Measurements from ENCODE around the gene HSD17B2. TPM values are rescaled to one million over a fixed set of nuclear protein-coding genes. Genes with fewer than 3 reads are reported as not detected.
"Not testable (repeated sequence)": the region's sequence is repeated elsewhere in the genome, so short reads cannot be mapped to it uniquely, and the experiment has no call there.

HSD17B2 gene
- total RNA-seq, 4 donors from 2014 or later: not detected

DNA sequence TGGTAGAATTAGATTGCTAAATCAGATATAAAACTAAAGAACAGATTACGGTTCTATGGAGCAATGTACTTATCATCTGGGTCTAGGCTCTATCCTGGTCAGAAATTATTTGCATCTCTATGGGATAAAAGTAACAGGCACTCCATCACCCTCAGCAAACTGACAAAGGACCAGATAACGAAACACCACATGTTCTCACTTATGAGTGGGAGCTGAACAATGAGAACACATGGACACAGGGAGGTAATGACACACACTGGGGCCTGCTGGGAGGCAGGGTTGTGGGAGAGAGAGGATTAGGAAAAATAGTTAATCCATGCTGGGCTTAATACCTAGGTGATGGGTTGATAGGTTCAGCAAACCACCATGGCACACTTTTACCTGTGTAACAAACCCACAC is 73.0 kb downstream of the HSD17B2 start:
- Histone ChIP-seq H3K27me3 (no peaks in the 10 kb centered on the region), H3K36me3 (no peaks in the 10 kb centered on the region), H3K27ac (replicated peaks in 1 of 4) (no peak overlapping the region), H3K4me3 (no peak overlapping the region), H3K9me3 (no peaks in the 10 kb centered on the region), H3K4me1 (no peaks in the 10 kb centered on the region)
- intact Hi-C loops (cut with DNase I): no loop called here
- TF ChIP-seq POLR2A (IDR thresholded peaks at IDR 0.05; ENCODE audit: low read depth) (no peak), POLR2AphosphoS5 (IDR thresholded peaks at IDR 0.05) (no peak), EP300 (IDR thresholded peaks at IDR 0.05) (no peak)
- TF ChIP-seq, protein P1, sequence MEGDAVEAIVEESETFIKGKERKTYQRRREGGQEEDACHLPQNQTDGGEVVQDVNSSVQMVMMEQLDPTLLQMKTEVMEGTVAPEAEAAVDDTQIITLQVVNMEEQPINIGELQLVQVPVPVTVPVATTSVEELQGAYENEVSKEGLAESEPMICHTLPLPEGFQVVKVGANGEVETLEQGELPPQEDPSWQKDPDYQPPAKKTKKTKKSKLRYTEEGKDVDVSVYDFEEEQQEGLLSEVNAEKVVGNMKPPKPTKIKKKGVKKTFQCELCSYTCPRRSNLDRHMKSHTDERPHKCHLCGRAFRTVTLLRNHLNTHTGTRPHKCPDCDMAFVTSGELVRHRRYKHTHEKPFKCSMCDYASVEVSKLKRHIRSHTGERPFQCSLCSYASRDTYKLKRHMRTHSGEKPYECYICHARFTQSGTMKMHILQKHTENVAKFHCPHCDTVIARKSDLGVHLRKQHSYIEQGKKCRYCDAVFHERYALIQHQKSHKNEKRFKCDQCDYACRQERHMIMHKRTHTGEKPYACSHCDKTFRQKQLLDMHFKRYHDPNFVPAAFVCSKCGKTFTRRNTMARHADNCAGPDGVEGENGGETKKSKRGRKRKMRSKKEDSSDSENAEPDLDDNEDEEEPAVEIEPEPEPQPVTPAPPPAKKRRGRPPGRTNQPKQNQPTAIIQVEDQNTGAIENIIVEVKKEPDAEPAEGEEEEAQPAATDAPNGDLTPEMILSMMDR (IDR thresholded peaks at IDR 0.05): no peak
- WGBS: 84% methylated on average over 2 of the region's 2 CpGs
- no peak for DNase-seq (ENCODE audit: extremely low spot score)

DNA sequence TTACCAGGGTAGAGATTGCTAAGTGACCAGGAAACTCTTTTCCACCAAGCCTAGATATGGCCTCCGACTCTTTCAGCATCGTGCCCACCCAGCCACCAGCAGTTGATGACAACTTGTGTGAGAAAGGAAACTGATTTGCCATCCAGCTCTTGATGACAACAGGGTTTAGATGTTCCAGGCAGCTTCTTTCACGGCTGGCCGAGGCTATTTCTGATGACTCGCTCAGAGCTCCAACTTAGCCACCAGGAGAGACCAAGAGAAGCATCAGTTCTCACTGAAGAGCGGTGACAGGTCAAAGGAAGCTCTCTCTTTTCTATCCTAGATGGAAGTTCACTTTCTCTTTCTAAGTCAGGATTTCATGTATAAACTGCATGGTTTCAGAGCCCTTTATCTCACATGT is 73.7 kb downstream of the HSD17B2 start:
- TF ChIP-seq POLR2AphosphoS5 (IDR thresholded peaks at IDR 0.05): no peak
- intact Hi-C loops (cut with DNase I): no loop called here
- Histone ChIP-seq H3K36me3 (no peaks in the 10 kb centered on the region), H3K27me3 (no peaks in the 10 kb centered on the region), H3K4me3 (no peak overlapping the region), H3K27ac (replicated peaks in 1 of 4) (no peak overlapping the region), H3K9me3 (no peaks in the 10 kb centered on the region), H3K4me1 (no peaks in the 10 kb centered on the region)
- 90% methylated on average over 5 of the region's 6 CpGs for WGBS
- no peak for DNase-seq (ENCODE audit: extremely low spot score)

DNA sequence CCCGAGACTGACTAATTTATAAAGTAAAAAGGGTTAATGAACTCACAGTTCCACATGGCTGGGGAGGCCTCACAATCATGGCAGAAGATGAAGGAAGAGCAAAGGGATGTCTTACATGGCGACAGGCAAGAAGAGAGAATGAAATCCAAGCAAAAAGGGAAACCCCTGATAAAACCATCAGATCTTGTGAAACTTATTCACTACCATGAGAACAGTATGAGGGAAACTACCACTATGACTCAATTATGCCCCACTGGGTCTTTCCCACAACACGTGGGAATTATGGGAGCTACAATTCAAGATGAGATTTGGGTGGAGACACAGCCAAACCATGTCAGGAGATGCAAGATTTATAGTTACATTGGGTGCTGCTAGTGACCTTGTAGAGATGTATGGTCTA is 74.2 kb downstream of the HSD17B2 start:
- H3K9me3 ChIP-seq; intact Hi-C loops (cut with DNase I); H3K36me3 ChIP-seq; H3K4me1 ChIP-seq; H3K4me3 ChIP-seq; H3K27me3 ChIP-seq; DNase-seq (ENCODE audit: extremely low spot score); H3K27ac ChIP-seq (replicated peaks in 1 of 4): not testable (repeated sequence)
- 80% methylated on average over 3 of the region's 3 CpGs for WGBS

- H3K27ac ChIP-seq (replicated peaks in 1 of 4): no peak overlapping the region
- no peak overlapping the region for H3K4me3 ChIP-seq
- TF ChIP-seq EP300 (IDR thresholded peaks at IDR 0.05) (no peak), POLR2AphosphoS5 (IDR thresholded peaks at IDR 0.05) (no peak), POLR2A (IDR thresholded peaks at IDR 0.05; ENCODE audit: low read depth) (no peak)
- TF ChIP-seq, protein P1 (IDR thresholded peaks at IDR 0.05): no peak
- H3K36me3 ChIP-seq: no peaks in the 10 kb centered on the region
- no peaks in the 10 kb centered on the region for H3K27me3 ChIP-seq
- no peak for DNase-seq (ENCODE audit: extremely low spot score)
- WGBS: 93% methylated on average over 2 of the region's 2 CpGs
- no peaks in the 10 kb centered on the region for H3K4me1 ChIP-seq
- no peaks in the 10 kb centered on the region for H3K9me3 ChIP-seq
- intact Hi-C loops (cut with DNase I): no loop called here
These were observed 76.9 kb downstream of the HSD17B2 start for GRCh38 chr16:82111944-82112343.

DNA sequence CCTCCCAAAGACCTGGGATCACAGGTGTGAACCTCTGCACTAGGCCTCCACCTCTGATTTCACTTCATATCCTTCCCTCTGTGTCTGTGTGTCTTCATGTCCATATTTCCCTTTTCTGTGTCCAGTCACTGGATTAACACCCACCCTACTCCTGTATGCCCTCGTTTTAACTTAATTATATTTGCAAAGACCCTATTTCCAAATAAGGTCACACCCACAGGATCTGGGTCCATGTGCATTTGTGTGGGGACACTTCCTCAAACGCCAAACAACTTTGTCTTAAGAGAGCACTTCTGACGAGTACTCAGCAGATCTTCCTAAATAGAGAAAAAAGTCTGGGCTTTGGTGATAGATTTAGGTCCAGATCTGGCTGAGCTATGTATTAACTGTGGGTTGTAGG is 78.7 kb downstream of the HSD17B2 start:
- Histone ChIP-seq H3K27me3 (no peaks in the 10 kb centered on the region), H3K27ac (replicated peaks in 1 of 4) (no peak overlapping the region), H3K36me3 (no peaks in the 10 kb centered on the region), H3K4me1 (no peaks in the 10 kb centered on the region), H3K4me3 (no peak overlapping the region), H3K9me3 (no peaks in the 10 kb centered on the region)
- intact Hi-C loops (cut with DNase I): no loop called here
- TF ChIP-seq, protein P1 (IDR thresholded peaks at IDR 0.05): no peak
- TF ChIP-seq EP300 (IDR thresholded peaks at IDR 0.05) (no peak), POLR2A (IDR thresholded peaks at IDR 0.05; ENCODE audit: low read depth) (no peak), POLR2AphosphoS5 (IDR thresholded peaks at IDR 0.05) (no peak)
- 62% methylated on average over 3 of the region's 3 CpGs for WGBS
- no peak for DNase-seq (ENCODE audit: extremely low spot score)

DNA sequence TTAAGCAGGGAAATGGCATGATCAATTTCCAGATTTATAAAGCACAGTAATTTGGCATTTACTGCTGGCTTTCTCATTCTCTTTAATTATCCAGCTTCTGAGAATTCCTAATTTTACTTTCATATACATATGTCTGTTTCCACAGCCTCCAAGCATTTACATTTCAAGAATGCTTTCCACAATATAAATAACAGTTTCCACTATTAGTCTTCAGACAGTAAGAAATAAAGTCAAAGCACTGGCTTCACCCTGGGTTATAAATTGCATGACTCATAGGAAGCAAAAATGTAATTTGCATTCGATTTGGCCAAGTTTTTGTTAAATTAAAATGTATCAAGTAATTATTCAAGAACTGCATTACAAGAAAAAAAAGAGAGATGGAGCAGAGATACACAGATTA is 81.5 kb downstream of the HSD17B2 start:
- Histone ChIP-seq H3K4me3 (no peak overlapping the region), H3K4me1 (no peaks in the 10 kb centered on the region), H3K27me3 (no peaks in the 10 kb centered on the region), H3K9me3 (no peaks in the 10 kb centered on the region), H3K36me3 (no peaks in the 10 kb centered on the region), H3K27ac (replicated peaks in 1 of 4) (no peak overlapping the region)
- 43% methylated on average over 1 of the region's 1 CpG for WGBS
- DNase-seq (ENCODE audit: extremely low spot score): no peak
- TF ChIP-seq POLR2A (IDR thresholded peaks at IDR 0.05; ENCODE audit: low read depth) (no peak), POLR2AphosphoS5 (IDR thresholded peaks at IDR 0.05) (no peak), EP300 (IDR thresholded peaks at IDR 0.05) (no peak)
- TF ChIP-seq, protein P1 (IDR thresholded peaks at IDR 0.05): no peak
- intact Hi-C loops (cut with DNase I): no loop called here

Measured in esophagus muscularis mucosa (tissue), 4 donors.